SJCRH30 (cell line): ENCODE results near the gene LCOR. TPM values are rescaled to one million over a fixed set of nuclear protein-coding genes. Genes with fewer than 3 reads are reported as not detected.

Source experiments
- DNase-seq, 2 experiments: peaks; one replicate each; pipeline ENCODE4 v3.0.0-alpha.2; 2015 to 2020
- H3K27ac ChIP-seq: fragments of 250-450 bp; sonication (Bioruptor Pico); 2 replicates; pipeline ENCODE4 v1.5.1; 2020; ENCODE audit warnings: mild to moderate bottlenecking, moderate library complexity
- H3K27me3 ChIP-seq: fragments of 250-450 bp; sonication (Bioruptor Pico); 2 replicates; pipeline ENCODE4 v1.5.1; 2020; ENCODE audit warnings: mild to moderate bottlenecking, moderate library complexity
- H3K36me3 ChIP-seq: fragments of 250-450 bp; sonication (Bioruptor Pico); 2 replicates; pipeline ENCODE4 v1.5.1; 2020; ENCODE audit warnings: mild to moderate bottlenecking, moderate library complexity
- H3K4me1 ChIP-seq: fragments of 250-450 bp; sonication (Bioruptor Pico); 2 replicates; pipeline ENCODE4 v1.5.1; 2020; ENCODE audit warnings: mild to moderate bottlenecking, moderate library complexity
- H3K4me3 ChIP-seq: fragments of 250-450 bp; sonication (Bioruptor Pico); 2 replicates; pipeline ENCODE4 v1.5.1; 2020; ENCODE audit warnings: mild to moderate bottlenecking, moderate library complexity
- H3K9me3 ChIP-seq: fragments of 250-450 bp; sonication (Bioruptor Pico); replicated peaks from 2 replicates; pipeline ENCODE4 v1.5.1; 2020; ENCODE audit warnings: mild to moderate bottlenecking, moderate library complexity
- total RNA-seq: library from RNA; depleted of rRNA; stranded (reverse); fragments of >200 nt; shearing (Covaris generic); gene quantifications from 2 replicates; pipeline ENCODE4 v1.2.3, GENCODE V29; 2014

The LCOR gene
- total RNA-seq, 1 experiment from 2014 or later, result 26.7 TPM

DNA sequence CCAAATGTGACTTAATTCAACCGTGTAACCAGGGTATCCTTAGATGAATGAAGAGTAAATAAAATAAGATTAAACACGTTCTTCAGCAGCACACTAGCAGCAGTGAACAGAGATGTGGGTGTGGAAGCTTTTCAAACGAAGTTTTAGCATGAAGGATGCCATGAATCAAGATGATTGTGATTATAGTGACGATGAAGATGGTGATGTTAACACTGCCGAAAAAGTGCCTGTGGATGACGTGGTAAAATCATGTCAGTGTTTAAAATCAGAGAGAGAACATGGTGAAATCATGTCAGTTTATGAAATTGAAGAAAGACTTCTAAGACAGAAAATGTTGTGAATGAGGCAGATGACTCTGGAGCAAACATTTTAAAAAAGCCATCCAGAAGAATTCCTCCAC lies 19.2 kb downstream of the LCOR start:
- no peak for DNase-seq
- H3K27ac ChIP-seq, result no peak overlapping the region
- H3K36me3 ChIP-seq, result no peaks in the 10 kb centered on the region
- H3K4me1 ChIP-seq, result no peaks in the 10 kb centered on the region
- H3K9me3 ChIP-seq, result no peaks in the 10 kb centered on the region
- H3K27me3 ChIP-seq, result no peaks in the 10 kb centered on the region
- H3K4me3 ChIP-seq, result no peak overlapping the region

DNA sequence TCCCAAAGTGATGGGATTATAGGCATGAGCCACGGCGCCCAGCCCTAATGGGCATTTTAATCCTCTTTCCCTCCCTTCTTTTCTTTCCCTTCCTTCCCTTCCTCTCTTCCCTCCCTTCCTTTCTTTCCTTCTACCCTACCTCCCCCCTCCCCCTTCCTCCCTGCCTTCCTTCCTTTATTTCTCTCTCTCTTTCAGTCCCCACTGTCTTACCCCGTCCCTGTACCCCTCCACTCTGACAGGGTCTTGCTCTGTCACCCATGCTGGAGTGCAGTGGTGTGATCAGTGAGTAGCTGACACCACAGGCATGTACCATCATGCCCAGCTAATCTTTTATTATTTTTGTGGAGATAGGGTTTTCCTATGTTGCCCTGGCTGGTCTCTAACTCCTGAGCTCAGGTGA lies 24.2 kb downstream of the LCOR start:
- H3K27ac ChIP-seq, result no peak overlapping the region
- H3K36me3 ChIP-seq, result no peaks in the 10 kb centered on the region
- H3K4me1 ChIP-seq, result peaks cover 20% of the 10 kb centered on the region
- H3K4me3 ChIP-seq, result no peak overlapping the region
- DNase-seq, result no peak
- H3K27me3 ChIP-seq, result no peaks in the 10 kb centered on the region
- H3K9me3 ChIP-seq, result no peaks in the 10 kb centered on the region

DNA sequence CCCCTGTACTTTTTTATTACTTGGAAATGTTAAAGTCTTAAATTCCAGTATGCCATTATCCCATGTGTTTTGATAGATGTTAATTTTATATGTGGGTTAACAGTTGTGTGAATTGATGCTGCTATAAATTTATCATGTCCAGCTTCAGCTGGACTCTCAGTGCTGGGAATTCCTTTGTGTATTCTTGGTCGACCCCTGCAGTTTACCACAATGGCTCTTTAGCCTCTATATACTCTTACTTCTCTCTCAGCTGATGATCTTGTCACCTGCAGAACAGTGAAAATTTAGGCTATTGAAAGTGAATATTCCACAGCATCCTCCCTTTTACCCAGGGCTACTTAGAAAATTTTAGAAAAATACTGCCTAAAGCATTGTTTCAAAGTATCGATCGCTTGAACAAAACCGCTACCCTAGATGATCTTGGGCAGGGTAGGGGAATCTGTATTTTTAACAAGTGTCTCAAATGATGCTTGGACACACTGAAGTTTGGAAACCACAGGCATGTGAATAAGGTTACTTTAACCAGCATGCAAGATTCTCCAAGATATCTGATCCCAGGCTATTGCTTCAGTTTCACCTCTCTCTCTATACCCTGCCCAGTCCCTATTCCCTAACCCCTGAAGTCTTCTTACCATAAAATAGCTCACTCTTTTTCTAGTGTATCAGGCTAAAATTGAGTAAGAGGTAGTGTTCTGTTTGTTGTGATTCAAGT lies 25.4 kb downstream of the LCOR start:
- H3K9me3 ChIP-seq, result no peaks in the 10 kb centered on the region
- H3K27ac ChIP-seq, result peak overlapping the region; percentile 6; the same call in 1 of the 2 replicates
- no peaks in the 10 kb centered on the region for H3K36me3 ChIP-seq
- H3K27me3 ChIP-seq, result no peaks in the 10 kb centered on the region
- peak; percentile 4 to 46 for DNase-seq
- peaks cover 20% of the 10 kb centered on the region for H3K4me1 ChIP-seq
- H3K4me3 ChIP-seq, result no peak overlapping the region

DNA sequence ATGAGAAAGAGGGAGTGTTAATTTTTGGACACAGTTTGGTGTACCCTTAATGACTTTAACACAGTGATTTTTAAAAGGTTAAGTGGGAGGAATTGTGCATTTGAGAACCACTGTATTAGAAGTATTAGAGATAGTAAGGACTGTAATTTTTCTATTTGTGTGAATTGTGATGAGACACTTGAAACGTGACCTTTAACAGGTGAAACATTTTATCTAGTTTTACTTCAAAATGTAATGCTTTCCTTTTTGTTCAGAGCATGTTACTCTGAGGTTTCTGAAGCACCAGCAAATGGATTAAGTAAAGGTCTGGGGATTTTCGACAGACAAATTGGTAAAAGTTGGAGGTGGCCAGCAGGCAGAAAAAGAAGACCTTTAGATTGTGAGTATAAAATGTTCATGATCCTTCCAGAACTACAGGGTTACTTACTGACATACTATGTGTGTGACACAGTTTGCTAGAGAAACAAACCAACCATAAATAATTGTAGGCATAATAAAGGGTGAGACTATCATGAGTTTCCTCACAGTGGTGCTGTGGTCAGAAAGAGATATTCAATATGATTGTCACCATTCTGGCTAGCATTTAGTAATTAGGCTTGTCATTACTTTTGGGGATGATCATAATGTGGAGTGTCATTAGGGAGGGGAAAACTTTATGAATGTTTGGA lies 26.1 kb downstream of the LCOR start:
- H3K4me3 ChIP-seq, result no peak overlapping the region
- H3K9me3 ChIP-seq, result no peaks in the 10 kb centered on the region
- DNase-seq, result peak in 1 of 2 experiments; percentile 14
- H3K36me3 ChIP-seq, result no peaks in the 10 kb centered on the region
- H3K27ac ChIP-seq, result peak overlapping the region; percentile 6; the same call in 1 of the 2 replicates
- no peaks in the 10 kb centered on the region for H3K27me3 ChIP-seq
- peaks cover 20% of the 10 kb centered on the region for H3K4me1 ChIP-seq

DNA sequence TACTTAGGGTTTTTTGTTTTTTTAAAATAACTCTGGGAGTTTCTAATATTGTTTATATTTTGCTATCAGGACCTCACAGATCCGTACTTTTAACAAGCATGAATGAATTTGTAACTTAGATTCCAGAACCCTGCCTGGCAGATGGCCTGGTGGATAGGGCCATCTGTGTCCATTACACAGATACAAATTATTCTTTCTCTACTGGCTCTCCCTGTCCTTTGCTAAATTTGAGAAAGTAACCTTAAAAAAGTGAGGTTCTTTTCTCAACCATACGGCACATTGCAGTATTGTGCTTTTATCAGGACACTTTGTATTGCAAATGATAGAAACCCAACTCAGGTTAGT lies 26.6 kb downstream of the LCOR start:
- DNase-seq, result no peak

DNA sequence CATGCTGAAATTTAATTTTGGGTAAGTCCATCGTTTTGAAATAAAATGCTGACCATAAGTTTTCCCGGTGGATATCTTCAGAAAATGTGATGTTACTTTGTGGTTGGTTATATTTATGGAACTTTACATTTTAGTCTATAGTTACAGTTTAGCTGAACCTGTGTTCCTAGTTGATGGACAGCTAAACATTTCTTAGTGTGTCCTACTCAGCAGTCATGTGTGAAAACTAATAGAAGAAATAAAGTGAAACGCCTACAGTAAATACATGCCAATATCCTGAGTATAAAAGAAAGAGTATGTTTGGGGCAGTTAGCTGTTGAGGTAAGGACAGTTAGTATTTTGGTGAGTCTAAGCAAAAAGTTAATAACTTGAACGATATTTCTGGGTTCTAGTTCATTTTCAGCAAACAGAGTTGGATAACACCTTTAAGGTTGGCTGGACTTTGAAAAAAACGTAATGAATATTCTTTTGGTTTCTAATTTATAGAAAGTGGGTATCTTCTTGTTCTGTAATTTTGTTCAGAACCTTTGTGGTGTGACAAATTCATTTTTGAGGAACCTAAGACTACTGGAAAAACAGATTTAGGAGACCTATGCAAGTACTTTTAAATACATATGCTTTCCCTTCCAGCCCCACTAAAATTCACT lies 28.7 kb downstream of the LCOR start:
- Histone ChIP-seq H3K27me3 (no peaks in the 10 kb centered on the region), H3K9me3 (no peaks in the 10 kb centered on the region), H3K4me3 (no peak overlapping the region), H3K4me1 (peaks cover 30% of the 10 kb centered on the region), H3K27ac (no peak overlapping the region), H3K36me3 (no peaks in the 10 kb centered on the region)
- DNase-seq, result no peak

More for the DNA sequence above, 26.6 kb downstream of the LCOR start:
- peaks cover 23% of the 10 kb centered on the region for H3K4me1 ChIP-seq
- H3K36me3 ChIP-seq, result no peaks in the 10 kb centered on the region
- H3K27ac ChIP-seq, result no peak overlapping the region
- H3K27me3 ChIP-seq, result no peaks in the 10 kb centered on the region
- H3K4me3 ChIP-seq, result no peak overlapping the region
- H3K9me3 ChIP-seq, result no peaks in the 10 kb centered on the region

DNA sequence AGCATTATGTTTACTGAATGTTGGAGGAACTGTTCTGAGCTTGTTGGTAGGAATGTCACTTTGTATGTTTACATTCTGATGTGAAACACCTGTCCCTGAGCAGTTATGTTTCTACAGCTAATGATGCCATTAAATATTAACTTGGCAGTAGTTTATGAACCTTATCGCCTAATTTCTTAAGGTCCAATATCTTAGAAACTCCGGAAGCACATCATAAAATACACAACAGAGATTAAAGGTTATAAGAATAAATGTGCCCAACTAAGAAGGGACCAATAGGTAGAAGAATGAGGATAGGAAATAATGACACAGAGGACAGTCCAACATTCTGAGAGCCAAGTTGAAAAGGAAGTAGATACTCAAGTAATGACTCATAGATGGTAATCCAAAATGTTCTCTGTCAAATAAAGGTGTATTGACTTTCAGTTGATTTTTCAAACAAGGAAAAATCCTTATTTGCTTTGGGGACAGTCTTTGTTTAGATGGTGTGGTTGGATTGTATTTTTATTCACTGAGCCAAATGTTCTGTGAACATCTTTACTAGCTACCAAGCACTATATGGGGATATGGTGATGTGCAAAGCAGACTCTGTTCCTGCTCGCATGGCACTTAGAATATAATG lies 31.9 kb downstream of the LCOR start:
- no peak for DNase-seq
- no peak overlapping the region for H3K4me3 ChIP-seq
- no peaks in the 10 kb centered on the region for H3K9me3 ChIP-seq
- no peaks in the 10 kb centered on the region for H3K27me3 ChIP-seq
- H3K36me3 ChIP-seq, result no peaks in the 10 kb centered on the region
- no peak overlapping the region for H3K27ac ChIP-seq
- peaks cover 10% of the 10 kb centered on the region for H3K4me1 ChIP-seq

DNA sequence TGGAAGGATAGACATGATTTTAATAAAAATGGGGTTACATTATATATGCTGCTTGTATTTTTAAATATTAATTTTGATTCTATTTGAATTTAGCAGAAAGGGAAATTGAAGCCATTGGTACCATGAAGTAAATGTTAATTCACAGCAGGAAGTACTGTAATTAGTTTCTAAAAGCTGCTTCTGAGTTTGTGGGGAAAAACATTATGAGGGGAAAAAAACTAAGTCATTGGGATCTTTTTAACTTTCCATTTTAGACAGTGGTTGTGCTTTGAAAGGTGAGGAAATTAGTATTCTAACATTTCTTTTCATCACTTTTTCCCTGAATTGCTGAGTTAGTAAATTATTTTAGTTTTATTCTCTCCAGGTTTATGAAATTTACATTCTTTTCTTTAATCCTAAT lies 41.0 kb downstream of the LCOR start:
- H3K27me3 ChIP-seq, result no peaks in the 10 kb centered on the region
- no peaks in the 10 kb centered on the region for H3K36me3 ChIP-seq
- no peaks in the 10 kb centered on the region for H3K9me3 ChIP-seq
- no peak overlapping the region for H3K4me3 ChIP-seq
- no peak overlapping the region for H3K27ac ChIP-seq
- H3K4me1 ChIP-seq, result no peaks in the 10 kb centered on the region
- DNase-seq, result no peak

DNA sequence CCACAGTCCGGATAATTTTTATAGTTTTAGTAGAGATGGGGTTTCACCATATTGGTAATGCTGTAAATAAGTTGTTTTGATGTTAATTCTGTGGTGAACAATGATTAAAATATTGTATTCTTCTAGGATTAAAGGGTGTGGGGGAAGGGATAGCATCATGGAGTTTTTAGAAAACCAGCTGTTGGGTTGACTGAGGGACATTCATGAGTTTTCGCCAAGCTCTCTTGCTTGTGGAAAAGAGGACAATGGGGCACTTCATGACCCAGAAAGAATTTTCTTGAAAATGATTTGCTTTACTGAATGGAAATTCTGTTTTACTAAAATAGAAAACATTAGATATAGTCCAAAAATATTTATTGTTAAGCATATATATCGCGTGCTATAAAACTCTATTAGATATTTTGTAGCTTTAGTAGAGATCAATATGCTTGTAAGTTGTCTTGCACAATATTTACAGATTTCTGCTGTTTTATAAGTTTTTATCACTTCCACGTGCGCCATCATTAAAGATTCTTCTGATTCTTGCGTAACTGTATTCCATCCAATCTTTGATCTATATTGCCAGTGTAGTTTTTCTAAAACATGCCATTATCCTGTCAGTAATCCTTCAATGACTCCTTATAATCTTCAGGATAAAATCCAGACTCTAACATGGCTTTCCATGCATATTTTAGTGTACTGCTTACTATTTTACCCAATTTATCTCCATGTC lies 41.8 kb downstream of the LCOR start:
- Histone ChIP-seq H3K27me3 (no peaks in the 10 kb centered on the region), H3K4me3 (no peak overlapping the region), H3K9me3 (no peaks in the 10 kb centered on the region), H3K36me3 (no peaks in the 10 kb centered on the region), H3K4me1 (no peaks in the 10 kb centered on the region), H3K27ac (no peak overlapping the region)
- peak in 1 of 2 experiments; percentile 17 for DNase-seq

DNA sequence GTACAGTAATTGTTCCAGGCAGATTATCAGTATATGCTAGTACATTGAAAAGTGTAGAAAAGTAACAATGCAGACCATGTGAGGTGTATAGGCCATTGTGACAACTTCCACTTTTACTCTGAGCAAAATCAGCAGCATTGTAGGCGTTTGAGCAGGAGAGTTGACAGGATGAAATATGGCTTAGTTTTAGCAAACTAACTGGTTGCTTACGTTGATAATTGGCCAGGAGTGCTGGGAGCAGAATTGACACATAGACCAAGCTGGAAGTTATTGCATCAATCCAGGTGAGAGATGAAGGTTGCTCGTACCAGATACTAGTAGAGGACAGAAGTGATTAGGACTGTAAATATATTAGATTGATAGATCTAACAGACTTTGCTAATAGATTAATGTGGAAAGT lies 46.0 kb downstream of the LCOR start:
- DNase-seq, result no peak
- Histone ChIP-seq H3K36me3 (no peaks in the 10 kb centered on the region), H3K27me3 (no peaks in the 10 kb centered on the region), H3K4me1 (no peaks in the 10 kb centered on the region), H3K4me3 (no peak overlapping the region), H3K9me3 (no peaks in the 10 kb centered on the region), H3K27ac (no peak overlapping the region)

DNA sequence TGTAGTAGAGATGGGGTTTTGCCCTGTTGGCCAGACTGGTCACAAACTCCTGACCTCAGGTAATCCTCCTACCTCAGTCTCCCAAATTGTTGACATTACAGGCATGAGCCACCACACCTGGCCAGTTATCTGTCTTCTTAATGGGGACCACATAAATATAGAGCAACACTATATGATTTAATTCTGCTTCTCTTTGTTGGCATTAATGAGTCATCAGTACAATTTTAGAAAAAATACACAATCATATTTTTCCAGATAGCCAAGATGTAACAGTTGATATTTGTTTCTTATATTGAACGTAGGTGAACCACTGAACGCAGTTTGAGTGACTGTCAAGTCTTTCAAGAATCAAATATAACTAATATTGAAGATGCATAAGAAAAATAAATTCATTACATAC lies 48.5 kb downstream of the LCOR start:
- DNase-seq, result no peak
- no peak overlapping the region for H3K27ac ChIP-seq
- no peaks in the 10 kb centered on the region for H3K27me3 ChIP-seq

DNA sequence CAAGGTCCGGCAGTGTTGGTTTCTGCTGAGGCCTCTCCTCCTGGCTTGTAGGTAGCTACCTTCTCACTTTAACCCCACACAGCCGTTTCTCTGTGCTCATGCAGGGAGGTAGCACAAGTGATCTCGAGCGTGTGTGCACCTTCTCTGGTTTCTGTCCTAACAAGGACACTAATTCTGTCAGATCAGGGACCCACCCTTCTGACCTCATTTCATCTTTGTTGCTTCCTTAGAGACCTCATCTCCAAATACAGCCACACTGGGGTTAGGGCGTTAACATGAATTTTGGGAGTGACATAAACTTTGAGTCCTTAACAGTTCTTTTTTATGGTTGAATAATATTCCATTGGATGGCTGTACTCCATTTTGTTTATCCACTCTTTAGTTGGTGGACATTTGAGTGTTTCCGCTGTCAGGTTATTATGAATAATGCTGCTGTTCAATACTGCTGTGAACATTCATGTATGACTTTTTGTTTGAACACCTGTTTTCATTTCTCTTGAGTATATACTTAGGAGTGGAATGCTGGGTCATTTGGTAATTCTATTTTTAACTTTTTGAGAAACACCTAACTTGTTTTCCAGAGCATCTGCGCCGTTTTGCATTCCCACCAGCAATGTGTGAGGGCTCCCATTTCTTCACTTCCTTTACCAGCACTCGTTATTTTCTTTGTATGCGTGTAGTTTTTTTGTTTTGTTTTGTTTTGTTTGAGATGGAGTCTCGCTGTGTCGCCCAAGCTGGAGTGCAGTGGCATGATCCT lies 57.5 kb downstream of the LCOR start:
- peaks cover 7% of the 10 kb centered on the region; the same call in 1 of the 2 replicates for H3K36me3 ChIP-seq
- no peaks in the 10 kb centered on the region for H3K27me3 ChIP-seq
- no peak for DNase-seq
- no peak overlapping the region for H3K4me3 ChIP-seq
- H3K27ac ChIP-seq, result no peak overlapping the region
- H3K4me1 ChIP-seq, result no peaks in the 10 kb centered on the region
- H3K9me3 ChIP-seq, result 0 out of 2 replicates have a peak, but pooled peaks cover 5% of the 10 kb centered on the region

More for the DNA sequence above, 48.5 kb downstream of the LCOR start:
- no peaks in the 10 kb centered on the region for H3K9me3 ChIP-seq
- H3K4me3 ChIP-seq, result no peak overlapping the region
- H3K36me3 ChIP-seq, result no peaks in the 10 kb centered on the region
- no peaks in the 10 kb centered on the region for H3K4me1 ChIP-seq

DNA sequence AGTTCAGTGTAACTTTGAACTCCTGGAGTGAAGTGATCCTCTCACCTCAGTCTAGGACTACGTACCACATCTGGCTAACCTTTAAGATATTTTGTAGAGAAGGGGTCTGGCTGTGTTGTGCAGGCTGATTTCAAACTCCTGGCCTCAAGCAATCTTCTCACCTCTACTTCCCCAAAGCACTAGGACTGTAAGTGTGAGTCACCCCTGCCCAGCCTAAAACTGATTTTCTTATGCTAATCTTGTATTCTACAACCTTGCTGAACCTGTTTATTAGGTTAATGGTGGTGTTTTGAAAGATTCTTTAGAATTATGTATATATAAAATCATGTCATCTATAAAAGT lies 58.0 kb downstream of the LCOR start:
- no peak overlapping the region for H3K4me3 ChIP-seq
- 0 out of 2 replicates have a peak, but pooled peaks cover 5% of the 10 kb centered on the region for H3K9me3 ChIP-seq
- no peak for DNase-seq
- no peak overlapping the region for H3K27ac ChIP-seq
- no peaks in the 10 kb centered on the region for H3K27me3 ChIP-seq
- H3K4me1 ChIP-seq, result no peaks in the 10 kb centered on the region
- peaks cover 7% of the 10 kb centered on the region; the same call in 1 of the 2 replicates for H3K36me3 ChIP-seq

DNA sequence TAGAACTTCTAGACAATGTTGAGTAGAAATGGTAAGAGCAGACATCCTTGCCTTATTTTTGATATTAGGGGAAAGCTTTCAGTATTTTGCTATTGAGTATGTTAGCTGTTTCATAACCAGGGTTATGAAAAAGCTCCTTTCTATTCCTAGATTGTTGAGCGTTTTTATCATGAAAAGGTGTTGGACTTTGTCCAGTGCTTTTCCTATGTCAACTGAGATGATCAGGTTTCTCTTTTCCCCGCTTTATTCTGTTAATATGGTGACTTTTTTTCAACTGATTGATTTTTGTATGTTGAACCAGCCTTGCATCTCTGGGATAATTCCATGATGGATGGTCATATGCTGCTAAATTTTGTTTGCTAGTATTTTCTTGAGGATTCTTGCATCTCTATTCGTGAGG lies 58.5 kb downstream of the LCOR start:
- H3K9me3 ChIP-seq, result 0 out of 2 replicates have a peak, but pooled peaks cover 5% of the 10 kb centered on the region
- DNase-seq, result no peak
- no peaks in the 10 kb centered on the region for H3K27me3 ChIP-seq
- H3K27ac ChIP-seq, result no peak overlapping the region
- peaks cover 7% of the 10 kb centered on the region; the same call in 1 of the 2 replicates for H3K36me3 ChIP-seq
- H3K4me3 ChIP-seq, result no peak overlapping the region
- no peaks in the 10 kb centered on the region for H3K4me1 ChIP-seq
